ENCODE results near the gene ZFP92. TPM values are rescaled to one million over a fixed set of nuclear protein-coding genes. Genes with fewer than 3 reads are reported as not detected.

The ZFP92 gene
- total and polyA plus RNA-seq, 7 experiments from 2014 or later: 0.07 to 1.8 (median 0.24) TPM

GRCh38 chrX:153446950-153447580 lies 35.8 kb downstream of the ZFP92 start:
- no peak overlapping the region for H3K4me3 Mint-ChIP-seq
- H3K27me3 ChIP-seq (ENCODE audit: control insufficient read depth in 2 of 2, insufficient read depth in 2 of 2, low read length in 2 of 2): no peaks in the 10 kb centered on the region
- H3K27ac Mint-ChIP-seq: no peak overlapping the region
- H3K4me3 ChIP-seq (ENCODE audit: low read length): no peak overlapping the region
- POLR2A ChIA-PET: no interaction called here
- no peaks in the 10 kb centered on the region for H3K9me3 ChIP-seq (ENCODE audit: control insufficient read depth in 2 of 3, low read length in 3 of 3)
- peaks cover 0 to 3% (median 0%) of the 10 kb centered on the region in 5 donors for H3K36me3 Mint-ChIP-seq
- no peak overlapping the region for H3K27ac ChIP-seq (ENCODE audit: low read depth, low read length)
- no peaks in the 10 kb centered on the region for H3K4me1 ChIP-seq (ENCODE audit: control insufficient read depth in 2 of 2, insufficient read depth in 2 of 2, low read length in 2 of 2)
- no peaks in the 10 kb centered on the region for H3K9me3 Mint-ChIP-seq
- intact Hi-C loops (cut with micrococcal nuclease): no loop called here
- no peaks in the 10 kb centered on the region for H3K27me3 Mint-ChIP-seq
- CTCF ChIA-PET: no interaction called here
- no peak for DNase-seq
- ATAC-seq: no peak
- H3K4me1 Mint-ChIP-seq: no peaks in the 10 kb centered on the region
- peaks cover 0 to 16% (median 0%) of the 10 kb centered on the region in 3 experiments for H3K36me3 ChIP-seq (ENCODE audit: control insufficient read depth in 2 of 3, insufficient read depth in 3 of 3, low read length in 3 of 3)

- H3K4me3 ChIP-seq (ENCODE audit: low read length): no peak overlapping the region
- peaks cover 0 to 16% (median 0%) of the 10 kb centered on the region in 3 experiments for H3K36me3 ChIP-seq (ENCODE audit: control insufficient read depth in 2 of 3, insufficient read depth in 3 of 3, low read length in 3 of 3)
- intact Hi-C loops (cut with micrococcal nuclease): no loop called here
- ChIA-PET POLR2A (no interaction called here), CTCF (no interaction called here)
- H3K9me3 ChIP-seq (ENCODE audit: control insufficient read depth in 2 of 3, low read length in 3 of 3): no peaks in the 10 kb centered on the region
- Mint-ChIP-seq H3K4me1 (no peaks in the 10 kb centered on the region), H3K27me3 (no peaks in the 10 kb centered on the region), H3K36me3 (peaks cover 0 to 3% (median 0%) of the 10 kb centered on the region in 5 donors), H3K9me3 (no peaks in the 10 kb centered on the region), H3K4me3 (no peak overlapping the region), H3K27ac (peak overlapping the region in 1 of 9 donors; percentile 70)
- no peak for DNase-seq
- H3K4me1 ChIP-seq (ENCODE audit: control insufficient read depth in 2 of 2, insufficient read depth in 2 of 2, low read length in 2 of 2): no peaks in the 10 kb centered on the region
- H3K27ac ChIP-seq (ENCODE audit: low read depth, low read length): no peak overlapping the region
- ATAC-seq: no peak
- H3K27me3 ChIP-seq (ENCODE audit: control insufficient read depth in 2 of 2, insufficient read depth in 2 of 2, low read length in 2 of 2): no peaks in the 10 kb centered on the region
Observed at GRCh38 chrX:153447581-153447960, 36.3 kb downstream of the ZFP92 start.

GRCh38 chrX:153448556-153449367 lies 37.5 kb downstream of the ZFP92 start:
- DNase-seq (no peak), ATAC-seq (no peak)
- no peaks in the 10 kb centered on the region for H3K27me3 Mint-ChIP-seq
- Histone ChIP-seq H3K9me3 (ENCODE audit: control insufficient read depth in 2 of 3, low read length in 3 of 3) (no peaks in the 10 kb centered on the region), H3K36me3 (ENCODE audit: control insufficient read depth in 2 of 3, insufficient read depth in 3 of 3, low read length in 3 of 3) (peaks cover 0 to 16% (median 0%) of the 10 kb centered on the region in 3 experiments), H3K4me1 (ENCODE audit: control insufficient read depth in 2 of 2, insufficient read depth in 2 of 2, low read length in 2 of 2) (no peaks in the 10 kb centered on the region), H3K27me3 (ENCODE audit: control insufficient read depth in 2 of 2, insufficient read depth in 2 of 2, low read length in 2 of 2) (no peaks in the 10 kb centered on the region), H3K27ac (ENCODE audit: low read depth, low read length) (no peak overlapping the region), H3K4me3 (ENCODE audit: low read length) (no peak overlapping the region)
- H3K9me3 Mint-ChIP-seq: no peaks in the 10 kb centered on the region
- intact Hi-C loops (cut with micrococcal nuclease): no loop called here
- H3K36me3 Mint-ChIP-seq: peaks cover 0 to 3% (median 0%) of the 10 kb centered on the region in 5 donors
- ChIA-PET POLR2A (interaction anchor here (0.6 kb wide), 1 partner anchor 57 kb away, joined by 3 read pairs; no protein-coding TSS in a partner anchor), CTCF (no interaction called here)
- H3K4me1 Mint-ChIP-seq: no peaks in the 10 kb centered on the region
- H3K27ac Mint-ChIP-seq: no peak overlapping the region
- no peak overlapping the region for H3K4me3 Mint-ChIP-seq

GRCh38 chrX:153449368-153450113 lies 38.3 kb downstream of the ZFP92 start:
- DNase-seq: no peak
- CTCF ChIA-PET: interaction anchor here (0.7 kb wide), 1 partner anchor 19 kb away, joined by 3 read pairs; no protein-coding TSS in a partner anchor
- Histone ChIP-seq H3K27me3 (ENCODE audit: control insufficient read depth in 2 of 2, insufficient read depth in 2 of 2, low read length in 2 of 2) (no peaks in the 10 kb centered on the region), H3K4me3 (ENCODE audit: low read length) (no peak overlapping the region), H3K27ac (ENCODE audit: low read depth, low read length) (no peak overlapping the region), H3K4me1 (ENCODE audit: control insufficient read depth in 2 of 2, insufficient read depth in 2 of 2, low read length in 2 of 2) (no peaks in the 10 kb centered on the region), H3K36me3 (ENCODE audit: control insufficient read depth in 2 of 3, insufficient read depth in 3 of 3, low read length in 3 of 3) (peaks cover 0 to 16% (median 0%) of the 10 kb centered on the region in 3 experiments), H3K9me3 (ENCODE audit: control insufficient read depth in 2 of 3, low read length in 3 of 3) (no peaks in the 10 kb centered on the region)
- no peaks in the 10 kb centered on the region for H3K27me3 Mint-ChIP-seq
- H3K27ac Mint-ChIP-seq: no peak overlapping the region
- intact Hi-C loops (cut with micrococcal nuclease): no loop called here
- no peak overlapping the region for H3K4me3 Mint-ChIP-seq
- POLR2A ChIA-PET: interaction anchor here (0.6 kb wide), 1 partner anchor 57 kb away, joined by 3 read pairs; no protein-coding TSS in a partner anchor
- no peaks in the 10 kb centered on the region for H3K4me1 Mint-ChIP-seq
- no peak for ATAC-seq
- no peaks in the 10 kb centered on the region for H3K9me3 Mint-ChIP-seq
- peaks cover 0 to 3% (median 0%) of the 10 kb centered on the region in 5 donors for H3K36me3 Mint-ChIP-seq

- DNase-seq: no peak
- intact Hi-C loops (cut with micrococcal nuclease): no loop called here
- no peaks in the 10 kb centered on the region for H3K27me3 ChIP-seq (ENCODE audit: control insufficient read depth in 2 of 2, insufficient read depth in 2 of 2, low read length in 2 of 2)
- H3K4me1 ChIP-seq (ENCODE audit: control insufficient read depth in 2 of 2, insufficient read depth in 2 of 2, low read length in 2 of 2): no peaks in the 10 kb centered on the region
- CTCF ChIA-PET: no interaction called here
- H3K4me1 Mint-ChIP-seq: no peaks in the 10 kb centered on the region
- no peaks in the 10 kb centered on the region for H3K9me3 ChIP-seq (ENCODE audit: control insufficient read depth in 2 of 3, low read length in 3 of 3)
- no peak overlapping the region for H3K4me3 Mint-ChIP-seq
- H3K36me3 ChIP-seq (ENCODE audit: control insufficient read depth in 2 of 3, insufficient read depth in 3 of 3, low read length in 3 of 3): peaks cover 0 to 24% (median 0%) of the 10 kb centered on the region in 3 experiments
- peaks cover 0 to 3% (median 0%) of the 10 kb centered on the region in 5 donors for H3K36me3 Mint-ChIP-seq
- POLR2A ChIA-PET: no interaction called here
- ATAC-seq: no peak
- no peak overlapping the region for H3K4me3 ChIP-seq (ENCODE audit: low read length)
- no peak overlapping the region for H3K27ac Mint-ChIP-seq
- no peaks in the 10 kb centered on the region for H3K27me3 Mint-ChIP-seq
- no peaks in the 10 kb centered on the region for H3K9me3 Mint-ChIP-seq
- H3K27ac ChIP-seq (ENCODE audit: low read depth, low read length): no peak overlapping the region
Observed at GRCh38 chrX:153450114-153450948, 39.1 kb downstream of the ZFP92 start.

GRCh38 chrX:153450949-153451277 lies 39.6 kb downstream of the ZFP92 start:
- Histone ChIP-seq H3K4me1 (ENCODE audit: control insufficient read depth in 2 of 2, insufficient read depth in 2 of 2, low read length in 2 of 2) (no peaks in the 10 kb centered on the region), H3K27me3 (ENCODE audit: control insufficient read depth in 2 of 2, insufficient read depth in 2 of 2, low read length in 2 of 2) (no peaks in the 10 kb centered on the region), H3K27ac (ENCODE audit: low read depth, low read length) (no peak overlapping the region), H3K36me3 (ENCODE audit: control insufficient read depth in 2 of 3, insufficient read depth in 3 of 3, low read length in 3 of 3) (peaks cover 0 to 30% (median 0%) of the 10 kb centered on the region in 3 experiments), H3K9me3 (ENCODE audit: control insufficient read depth in 2 of 3, low read length in 3 of 3) (no peaks in the 10 kb centered on the region), H3K4me3 (ENCODE audit: low read length) (no peak overlapping the region)
- Mint-ChIP-seq H3K4me1 (no peaks in the 10 kb centered on the region), H3K27ac (no peak overlapping the region), H3K9me3 (no peaks in the 10 kb centered on the region), H3K27me3 (no peaks in the 10 kb centered on the region), H3K36me3 (peaks cover 0 to 3% (median 0%) of the 10 kb centered on the region in 5 donors), H3K4me3 (no peak overlapping the region)
- POLR2A ChIA-PET: no interaction called here
- CTCF ChIA-PET: no interaction called here
- ATAC-seq (no peak), DNase-seq (no peak)
- intact Hi-C loops (cut with micrococcal nuclease): no loop called here

Measured in naive thymus-derived CD4-positive, alpha-beta T cell (primary cell).